ENCODE results near the gene H6PD. TPM values are rescaled to one million over a fixed set of nuclear protein-coding genes. Genes with fewer than 3 reads are reported as not detected.

H6PD gene
- total and polyA plus RNA-seq, 4 donors: 28.9 to 134 (median 56.8) TPM

- WGBS: 2% methylated on average over 119 of the region's 119 CpGs
- TF ChIP-seq TAF1 (conservative IDR thresholded peaks at IDR 0.05) (peak; percentile 68), ZBTB33 (IDR thresholded peaks at IDR 0.05) (no peak)
- H3K9me3 ChIP-seq (ENCODE audit: control insufficient read depth in 4 of 4, low read length in 3 of 4): peaks cover 2 to 5% (median 3%) of the 10 kb centered on the region in 4 donors
- H3K27ac ChIP-seq (ENCODE audit: low read depth in 1 of 2, low read length in 2 of 2): peak within 1 kb of the TSS; percentile 68 to 72
- H3K9ac ChIP-seq (ENCODE audit: low read depth in 1 of 2, low read length in 2 of 2): peak within 1 kb of the TSS; percentile 14 to 52
- H3K27me3 ChIP-seq (ENCODE audit: control insufficient read depth in 4 of 4, insufficient read depth in 4 of 4, low read length in 3 of 4): no peaks in the 10 kb centered on the region
- H3K36me3 ChIP-seq (ENCODE audit: control insufficient read depth in 4 of 4, insufficient read depth in 3 of 4, low read depth in 1 of 4, low read length in 3 of 4): peaks cover 0 to 3% (median 0%) of the 10 kb centered on the region in 4 donors
- peaks cover 5 to 24% (median 16%) of the 10 kb centered on the region in 4 donors for H3K4me1 ChIP-seq (ENCODE audit: control insufficient read depth in 4 of 4, insufficient read depth in 4 of 4, low read length in 3 of 4)
- peak; percentile 71 for DNase-seq (ENCODE audit: low spot score)
- peak within 1 kb of the TSS; percentile 67 to 90 (median 86) for H3K4me3 ChIP-seq (ENCODE audit: low read depth in 1 of 3, low read length in 3 of 3)
These were observed 58.0 kb downstream of the H6PD start, which contains the start of gene SPSB1 for GRCh38 chr1:9292361-9293240. SPSB1 (plus strand) TSS chr1:9292894; CDS start chr1:9355892, 62,998 bp downstream.

GRCh38 chr1:9293241-9293532 is 58.6 kb downstream of the H6PD start:
- Histone ChIP-seq H3K27ac (ENCODE audit: low read depth in 1 of 2, low read length in 2 of 2) (peak overlapping the region; percentile 8 to 51), H3K9me3 (ENCODE audit: control insufficient read depth in 4 of 4, low read length in 3 of 4) (peaks cover under 1% of the 10 kb centered on the region in 4 donors), H3K4me1 (ENCODE audit: control insufficient read depth in 4 of 4, insufficient read depth in 4 of 4, low read length in 3 of 4) (peaks cover 5 to 24% (median 16%) of the 10 kb centered on the region in 4 donors), H3K9ac (ENCODE audit: low read depth in 1 of 2, low read length in 2 of 2) (no peak overlapping the region), H3K4me3 (ENCODE audit: low read depth in 1 of 3, low read length in 3 of 3) (peak overlapping the region in 2 of 3 donors; percentile 67 to 90), H3K36me3 (ENCODE audit: control insufficient read depth in 4 of 4, insufficient read depth in 3 of 4, low read depth in 1 of 4, low read length in 3 of 4) (peaks cover 0 to 3% (median 0%) of the 10 kb centered on the region in 4 donors), H3K27me3 (ENCODE audit: control insufficient read depth in 4 of 4, insufficient read depth in 4 of 4, low read length in 3 of 4) (no peaks in the 10 kb centered on the region)
- WGBS: 0% methylated on average over 42 of the region's 43 CpGs
- DNase-seq (ENCODE audit: low spot score): no peak
- TF ChIP-seq NR2F2 (IDR thresholded peaks at IDR 0.05): no peak
- no peak for TF ChIP-seq MAX (IDR thresholded peaks at IDR 0.05)
- TF ChIP-seq ZBTB33 (IDR thresholded peaks at IDR 0.05): no peak
- no peak for TF ChIP-seq YY1 (IDR thresholded peaks at IDR 0.05)
- no peak for TF ChIP-seq FOXA2 (IDR thresholded peaks at IDR 0.05)
- no peak for TF ChIP-seq FOXA1 (IDR thresholded peaks at IDR 0.05)
- no peak for TF ChIP-seq HNF4A (conservative IDR thresholded peaks at IDR 0.05)
- no peak for TF ChIP-seq REST (IDR thresholded peaks at IDR 0.05)
- TF ChIP-seq JUND (IDR thresholded peaks at IDR 0.05): no peak
- no peak for TF ChIP-seq GABPA (IDR thresholded peaks at IDR 0.05 in 1 of 2, conservative IDR thresholded peaks at IDR 0.05 in 1 of 2)
- no peak for TF ChIP-seq TAF1 (conservative IDR thresholded peaks at IDR 0.05)
- TF ChIP-seq RXRA (IDR thresholded peaks at IDR 0.05): no peak
- TF ChIP-seq SP1 (IDR thresholded peaks at IDR 0.05): no peak

Measured in liver (tissue), 9 donors.